Neuronal stem cell (in vitro differentiated cells): Measurements from ENCODE around the gene GNLY.

Experiments
- DNase-seq: peaks from one replicate; pipeline ENCODE4 v3.0.0-alpha.2; 2013; ENCODE audit warnings: low spot score
- H2AFZ ChIP-seq: one replicate; pipeline ENCODE4 v1.6.1; 2013; ENCODE audit warnings: mild to moderate bottlenecking, low read length, inconsistent platforms
- H2AK5ac ChIP-seq: 2 replicates; pipeline ENCODE4 v1.6.1; 2013; ENCODE audit warnings: low read depth, mild to moderate bottlenecking, inconsistent platforms, low read length, moderate library complexity, mixed read lengths
- H2BK120ac ChIP-seq: 2 replicates; pipeline ENCODE4 v1.6.1; 2013; ENCODE audit warnings: low read depth, mild to moderate bottlenecking, inconsistent platforms, low read length, moderate library complexity, mixed read lengths
- H2BK12ac ChIP-seq: one replicate; pipeline ENCODE4 v1.6.1; 2013; ENCODE audit warnings: low read length, inconsistent platforms
- H2BK15ac ChIP-seq: 2 replicates; pipeline ENCODE4 v1.6.1; 2013; ENCODE audit warnings: mild to moderate bottlenecking, low read length, inconsistent platforms, mixed read lengths
- H2BK5ac ChIP-seq: one replicate; pipeline ENCODE4 v1.6.1; 2013; ENCODE audit warnings: inconsistent platforms, mild to moderate bottlenecking, low read length, moderate library complexity
- H3K14ac ChIP-seq: one replicate; pipeline ENCODE4 v1.6.1; 2013; ENCODE audit warnings: low read length, inconsistent platforms
- H3K18ac ChIP-seq: 2 replicates; pipeline ENCODE4 v1.6.1; 2013; ENCODE audit warnings: low read length, inconsistent platforms
- H3K23ac ChIP-seq: 2 replicates; pipeline ENCODE4 v1.6.1; 2013; ENCODE audit warnings: low read depth, mild to moderate bottlenecking, mixed read lengths, low read length, inconsistent platforms; ENCODE audit not compliant: poor library complexity
- H3K27ac ChIP-seq: replicated peaks from 3 replicates; pipeline ENCODE4 v1.5.1; 2013; ENCODE audit warnings: low read length, inconsistent platforms
- H3K27me3 ChIP-seq, 3 experiments: 2 replicates each; pipeline ENCODE4 v1.6.1; 2013; ENCODE audit warnings: low read length in 3 of 3, mild to moderate bottlenecking in 2 of 3, inconsistent platforms in 1 of 3, low read depth in 1 of 3, mixed read lengths in 1 of 3, moderate library complexity in 1 of 3; ENCODE audit not compliant: control insufficient read depth in 3 of 3, insufficient read depth in 3 of 3
- H3K36me3 ChIP-seq, 2 donors: replicated peaks in 1 of 2; 2 replicates each; pipeline ENCODE4 v1.6.1; 2013; ENCODE audit warnings: low read length in 2 of 2; ENCODE audit not compliant: control insufficient read depth in 2 of 2, insufficient read depth in 2 of 2
- H3K4ac ChIP-seq: 2 replicates; pipeline ENCODE4 v1.6.1; 2013; ENCODE audit warnings: inconsistent platforms, mild to moderate bottlenecking, low read length, moderate library complexity
- H3K4me1 ChIP-seq, 2 donors: 1 replicate in 1 of 2; 2 replicates in 1 of 2; pipeline ENCODE4 v1.6.1; 2013; ENCODE audit warnings: low read length in 2 of 2, low read depth in 1 of 2; ENCODE audit not compliant: control insufficient read depth in 2 of 2, insufficient read depth in 1 of 2
- H3K4me2 ChIP-seq: one replicate; pipeline ENCODE4 v1.6.1; 2013; ENCODE audit warnings: mild to moderate bottlenecking, low read length, inconsistent platforms; ENCODE audit not compliant: insufficient read depth, poor library complexity, severe bottlenecking
- H3K4me3 ChIP-seq, 2 donors: 2 replicates each; pipeline ENCODE4 v1.5.1; 2013; ENCODE audit warnings: low read length in 2 of 2, mild to moderate bottlenecking in 2 of 2, inconsistent platforms in 1 of 2, moderate library complexity in 1 of 2
- H3K79me1 ChIP-seq: one replicate; pipeline ENCODE4 v1.6.1; 2013; ENCODE audit warnings: low read depth, mild to moderate bottlenecking, inconsistent platforms, low read length, moderate library complexity
- H3K9ac ChIP-seq: one replicate; pipeline ENCODE4 v1.6.1; 2013; ENCODE audit warnings: mild to moderate bottlenecking, low read depth, low read length, inconsistent platforms; ENCODE audit not compliant: poor library complexity
- H3K9me3 ChIP-seq, 2 donors: replicated peaks in 1 of 2; 2 replicates each; pipeline versions ENCODE3 to v1.6.1; 2013; ENCODE audit warnings: low read length in 2 of 2, mild to moderate bottlenecking in 2 of 2, inconsistent platforms in 1 of 2, low read depth in 1 of 2, mixed read lengths in 1 of 2, moderate library complexity in 1 of 2; ENCODE audit not compliant: control insufficient read depth in 2 of 2, insufficient read depth in 1 of 2
- H4K8ac ChIP-seq: one replicate; pipeline ENCODE4 v1.6.1; 2013; ENCODE audit warnings: low read depth, mild to moderate bottlenecking, inconsistent platforms, low read length, moderate library complexity
- H4K91ac ChIP-seq: one replicate; pipeline ENCODE4 v1.6.1; 2013; ENCODE audit warnings: low read length, low read depth, mild to moderate bottlenecking, inconsistent platforms; ENCODE audit not compliant: poor library complexity
- WGBS, 2 donors: extraction: QIAGEN DNeasy Blood & Tissue Kit; methylation state at CpG; one replicate each; pipeline ENCODE4 v1.1.7; 2013; ENCODE audit warnings: missing lambda C conversion rate in 2 of 2, mixed read lengths in 1 of 2; ENCODE audit not compliant: insufficient read length in 2 of 2, insufficient replicate concordance in 1 of 2; ENCODE audit errors: extremely low coverage in 2 of 2; 5-methylcytosine and 5-hydroxymethylcytosine counted together

The GNLY gene

DNA sequence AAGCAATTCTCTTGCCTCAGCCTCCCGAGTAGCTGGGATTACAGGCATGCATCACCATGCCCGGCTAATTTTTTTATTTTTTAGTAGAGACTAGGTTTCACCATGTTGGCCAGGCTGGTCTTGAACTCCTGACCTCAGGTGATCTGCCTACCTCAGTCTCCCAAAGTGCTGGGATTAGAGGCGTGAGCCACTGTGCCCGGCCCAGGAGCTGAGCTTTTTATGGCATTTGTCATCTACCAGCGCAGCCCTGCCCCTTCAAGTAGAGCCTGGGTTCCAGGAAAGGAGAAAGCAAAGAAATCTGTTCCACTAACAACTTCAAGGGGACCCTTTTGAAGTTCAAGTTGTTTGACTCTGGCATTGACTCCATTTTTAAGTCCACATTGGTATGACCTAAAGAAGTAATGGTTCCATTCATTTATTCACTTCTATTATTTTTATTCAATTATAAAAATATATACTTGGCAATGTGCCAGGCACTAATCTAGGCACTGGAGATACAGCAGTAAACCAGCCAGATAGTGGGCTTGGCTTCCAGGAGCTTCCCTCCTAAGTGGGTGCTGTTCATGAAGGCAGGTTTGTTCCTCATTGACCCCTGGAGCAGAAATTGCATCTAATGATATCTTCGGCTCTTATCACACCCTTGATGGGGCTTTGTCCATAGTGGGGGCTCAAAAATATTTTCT lies 18.2 kb upstream of the GNLY start:
- Histone ChIP-seq H4K91ac (no peak overlapping the region), H3K14ac (no peak overlapping the region), H3K4ac (no peak overlapping the region), H3K23ac (no peak overlapping the region), H2BK12ac (no peak overlapping the region), H3K36me3 (no peaks in the 10 kb centered on the region), H3K27me3 (peaks cover 0 to 21% (median 0%) of the 10 kb centered on the region in 3 experiments), H2BK15ac (no peak overlapping the region), H2BK120ac (no peak overlapping the region), H3K27ac (no peak overlapping the region), H3K79me1 (no peaks in the 10 kb centered on the region), H3K4me2 (no peak overlapping the region), H3K4me3 (no peak overlapping the region), H2AFZ (no peak overlapping the region), H3K9ac (no peak overlapping the region), H2AK5ac (no peak overlapping the region), H4K8ac (no peak overlapping the region), H3K4me1 (no peaks in the 10 kb centered on the region), H3K18ac (no peak overlapping the region), H2BK5ac (no peak overlapping the region), H3K9me3 (no peaks in the 10 kb centered on the region)
- DNase-seq: no peak
- no CpG with 5 or more reads among the region's 6 CpGs for WGBS, 2 donors

DNA sequence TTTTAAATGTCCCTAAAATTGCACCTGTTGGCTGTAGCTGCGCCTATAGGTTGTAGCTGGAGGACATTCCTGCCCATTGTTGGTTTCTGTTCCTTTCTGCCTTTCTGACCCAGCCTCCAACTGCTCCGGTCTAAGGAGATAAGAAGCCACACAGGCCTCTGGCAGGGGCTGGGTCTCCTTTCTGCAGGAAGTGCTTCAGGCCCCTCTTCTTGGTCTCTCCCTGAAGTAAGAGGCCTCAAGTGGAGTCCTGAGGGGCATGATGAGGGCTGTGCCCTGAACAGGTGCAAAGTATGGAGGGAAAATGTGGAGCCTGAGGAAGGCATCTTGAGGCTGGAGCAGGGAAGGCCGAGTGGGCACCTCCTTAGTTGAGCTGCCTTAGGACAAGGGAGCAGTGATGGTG lies 15.8 kb upstream of the GNLY start:
- no peak for DNase-seq

DNA sequence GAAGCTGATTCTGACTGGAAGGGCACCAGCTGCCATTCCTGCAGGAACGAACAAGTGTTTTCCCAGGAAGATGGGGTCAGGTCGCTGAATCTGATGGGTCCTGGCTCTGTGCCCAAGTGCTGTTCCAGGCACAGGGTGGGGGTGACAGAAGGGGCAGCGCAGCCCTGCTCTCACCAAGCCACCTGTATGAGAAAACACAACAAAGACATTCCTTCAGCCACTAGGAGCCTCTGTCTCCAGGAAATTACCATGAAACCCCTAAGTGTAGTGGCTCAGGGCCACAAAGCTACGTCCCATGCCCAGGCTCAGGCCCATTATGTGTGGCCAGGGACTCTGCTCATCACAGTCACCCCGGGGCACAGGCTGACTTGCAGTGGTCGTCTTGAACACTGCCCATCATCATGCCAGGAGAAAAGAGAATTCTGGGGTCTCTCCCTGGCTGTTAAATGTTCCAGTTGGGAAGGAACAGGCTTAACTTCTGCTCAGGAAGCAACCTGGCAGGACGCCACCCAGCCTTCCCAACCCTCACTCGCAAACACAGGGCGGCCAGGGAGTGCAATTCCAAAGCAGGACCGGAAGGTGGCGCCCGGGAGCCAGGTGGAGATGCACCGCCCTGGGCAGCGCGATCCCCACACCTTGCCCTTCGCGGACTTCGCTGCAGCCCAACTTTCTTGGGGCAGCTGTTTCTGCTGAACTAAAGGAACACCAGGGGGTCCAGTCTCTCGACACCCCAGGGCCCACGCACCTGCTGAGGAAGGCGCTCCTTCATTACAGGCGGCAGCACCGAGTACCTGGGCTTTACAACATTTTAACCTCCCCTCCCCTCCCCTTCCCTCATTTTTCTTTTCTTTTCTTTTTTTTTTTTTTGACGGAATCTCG lies 15.1 kb upstream of the GNLY start:
- Histone ChIP-seq H3K4me1 (no peaks in the 10 kb centered on the region), H3K27me3 (peaks cover 0 to 21% (median 0%) of the 10 kb centered on the region in 3 experiments), H2BK120ac (no peak overlapping the region), H3K4me3 (no peak overlapping the region), H3K79me1 (no peaks in the 10 kb centered on the region), H2BK15ac (no peak overlapping the region), H3K9me3 (no peaks in the 10 kb centered on the region), H4K91ac (no peak overlapping the region), H3K14ac (no peak overlapping the region), H4K8ac (no peak overlapping the region), H2BK12ac (no peak overlapping the region), H3K36me3 (no peaks in the 10 kb centered on the region), H3K9ac (no peak overlapping the region), H3K4ac (no peak overlapping the region), H2BK5ac (no peak overlapping the region), H3K4me2 (peak overlapping the region; percentile 21), H3K18ac (peak overlapping the region; percentile 55), H3K23ac (peak overlapping the region; percentile 90), H2AK5ac (peak overlapping the region; percentile 72), H3K27ac (no peak overlapping the region), H2AFZ (peak overlapping the region; percentile 12)
- no CpG with 5 or more reads among the region's 25 CpGs for WGBS, 2 donors
- DNase-seq: peak; percentile 57

More for the DNA sequence above, 15.8 kb upstream of the GNLY start:
- Histone ChIP-seq H2BK120ac (no peak overlapping the region), H3K4me1 (no peaks in the 10 kb centered on the region), H3K4ac (no peak overlapping the region), H2AFZ (no peak overlapping the region), H3K9ac (no peak overlapping the region), H2BK15ac (no peak overlapping the region), H3K79me1 (no peaks in the 10 kb centered on the region), H3K18ac (peak overlapping the region; percentile 55), H3K14ac (no peak overlapping the region), H4K91ac (no peak overlapping the region), H2BK5ac (no peak overlapping the region), H3K4me2 (no peak overlapping the region), H2BK12ac (no peak overlapping the region), H3K27me3 (peaks cover 0 to 21% (median 0%) of the 10 kb centered on the region in 3 experiments), H3K27ac (no peak overlapping the region), H4K8ac (no peak overlapping the region), H3K9me3 (no peaks in the 10 kb centered on the region), H3K36me3 (no peaks in the 10 kb centered on the region), H3K23ac (peak overlapping the region; percentile 14), H3K4me3 (no peak overlapping the region), H2AK5ac (peak overlapping the region; percentile 72)
- WGBS, 2 donors: no CpG with 5 or more reads among the region's 3 CpGs

DNA sequence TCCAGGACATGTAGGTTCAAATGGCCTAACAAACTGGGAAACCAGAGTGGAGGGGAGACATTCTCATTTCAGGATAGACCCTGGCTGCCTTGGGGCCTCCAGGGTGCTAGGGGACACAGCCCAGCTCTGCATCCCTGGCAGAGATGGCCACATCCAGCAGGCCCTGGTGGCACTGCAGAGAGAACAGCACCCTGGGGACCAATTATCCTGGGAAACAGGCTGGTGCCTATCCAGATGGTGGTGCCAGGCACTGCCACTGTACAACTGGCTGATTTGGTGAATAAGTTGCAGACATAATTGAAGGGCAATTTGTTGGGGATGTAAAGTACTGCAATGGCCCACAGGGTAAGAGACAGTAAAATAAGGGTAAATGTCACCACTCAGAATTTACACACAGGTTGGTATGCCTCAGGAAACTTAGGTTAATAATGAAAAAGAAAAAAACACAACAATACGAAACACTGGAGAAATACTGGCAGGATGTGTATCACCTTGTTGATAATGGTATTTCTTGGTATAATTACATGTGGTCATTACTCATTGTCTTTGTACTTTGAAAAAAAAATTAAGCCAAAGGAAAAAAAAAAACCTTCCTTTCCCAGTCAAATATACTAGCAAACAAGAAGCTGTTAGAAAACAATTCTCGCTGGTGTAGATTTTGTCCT lies 13.3 kb upstream of the GNLY start:
- Histone ChIP-seq H2BK15ac (no peak overlapping the region), H3K4me3 (no peak overlapping the region), H3K9me3 (peaks cover 0 to 2% of the 10 kb centered on the region in 2 donors), H2BK120ac (no peak overlapping the region), H3K27ac (no peak overlapping the region), H2AK5ac (peak overlapping the region; percentile 64), H3K9ac (no peak overlapping the region), H4K91ac (no peak overlapping the region), H4K8ac (no peak overlapping the region), H2BK12ac (no peak overlapping the region), H3K14ac (no peak overlapping the region), H2AFZ (no peak overlapping the region), H3K79me1 (no peaks in the 10 kb centered on the region), H3K27me3 (peaks cover 0 to 10% (median 0%) of the 10 kb centered on the region in 3 experiments), H3K23ac (no peak overlapping the region), H2BK5ac (no peak overlapping the region), H3K4ac (no peak overlapping the region), H3K4me2 (no peak overlapping the region), H3K18ac (no peak overlapping the region), H3K36me3 (no peaks in the 10 kb centered on the region), H3K4me1 (no peaks in the 10 kb centered on the region)
- no CpG with 5 or more reads among the region's 2 CpGs for WGBS, 2 donors
- no peak for DNase-seq
